GM13976 (cell line): ENCODE results near the gene DNAJB6.
"Not testable (repeated sequence)": the region's sequence is repeated elsewhere in the genome, so short reads cannot be mapped to it uniquely, and the experiment has no call there.

Experiments
- DNase-seq: peaks from one replicate; pipeline ENCODE4 v3.0.0; 2012; ENCODE audit warnings: low spot score
- CTCF ChIP-seq: IDR thresholded peaks from 2 replicates; pipeline ENCODE4 v1.5.1; 2012; ENCODE audit warnings: borderline replicate concordance, mild to moderate bottlenecking; ENCODE audit not compliant: insufficient read depth; ENCODE audit errors: extremely low read depth, missing control alignments, control extremely low read depth
- in situ Hi-C: fragments of 300-500 bp; cut with MboI; formaldehyde crosslinking; loops from one replicate; pipeline ENCODE4 v1.12.0; 2022; ENCODE audit warnings: low sequenced_read_pairs, mixed read lengths, inconsistent platforms; ENCODE audit not compliant: unreplicated experiment

Gene DNAJB6

GRCh38 chr7:157445246-157445955 lies 108.6 kb downstream of the DNAJB6 start:
- TF ChIP-seq CTCF = no peak

GRCh38 chr7:157445956-157446295 lies 109.1 kb downstream of the DNAJB6 start:
- no peak for TF ChIP-seq CTCF
- no peak for DNase-seq
- in situ Hi-C loops = loop anchor here (25.0 kb wide), 1 partner anchor 841 kb away; no protein-coding TSS in a partner anchor

More at GRCh38 chr7:157445246-157445955, 108.6 kb downstream of the DNAJB6 start:
- in situ Hi-C loops = loop anchor here (25.0 kb wide), 1 partner anchor 842 kb away; no protein-coding TSS in a partner anchor
- no peak for DNase-seq

- in situ Hi-C loops = loop anchor here (25.0 kb wide), 1 partner anchor 841 kb away; no protein-coding TSS in a partner anchor
- TF ChIP-seq CTCF = no peak
Measured at GRCh38 chr7:157446322-157446721, 109.5 kb downstream of the DNAJB6 start.

GRCh38 chr7:157454003-157454402 lies 117.2 kb downstream of the DNAJB6 start:
- in situ Hi-C loops, DNase-seq: not testable (repeated sequence)

More at GRCh38 chr7:157446322-157446721, 109.5 kb downstream of the DNAJB6 start:
- no peak for DNase-seq

GRCh38 chr7:157457355-157458253 lies 120.8 kb downstream of the DNAJB6 start:
- no peak for DNase-seq
- TF ChIP-seq CTCF = no peak
- in situ Hi-C loops = no loop called here

GRCh38 chr7:157458254-157458633 lies 121.4 kb downstream of the DNAJB6 start:
- DNase-seq = no peak
- no peak for TF ChIP-seq CTCF
- in situ Hi-C loops = no loop called here

- no peak for TF ChIP-seq CTCF
- in situ Hi-C loops = no loop called here
- no peak for DNase-seq
Measured at GRCh38 chr7:157459966-157460365, 123.2 kb downstream of the DNAJB6 start.
